Activated naive CD8-positive, alpha-beta T cell treated with anti-CD3 and anti-CD28 coated beads, Interleukin-2, amount 50 U/mL, for 24 hours (primary cell): ENCODE data around the gene RLN3.

Experiments used
- ATAC-seq: fragments of 150-1000 bp; cut with Tn5 transposase; one replicate; pipeline ENCODE4 v1.10.0; 2021
- DNase-seq: peaks from one replicate; pipeline ENCODE4 v3.0.0; 2021
- H3K27ac Mint-ChIP-seq: one replicate; pipeline ENCODE4 v1.8.0; 2021; ENCODE audit warnings: mild to moderate bottlenecking, mixed read lengths
- H3K27me3 Mint-ChIP-seq: one replicate; pipeline ENCODE4 v1.8.0; 2021; ENCODE audit warnings: mixed read lengths
- H3K36me3 Mint-ChIP-seq: one replicate; pipeline ENCODE4 v1.8.0; 2021; ENCODE audit warnings: low read depth, mixed read lengths
- H3K4me1 Mint-ChIP-seq: one replicate; pipeline ENCODE4 v1.8.0; 2021; ENCODE audit warnings: mixed read lengths
- H3K4me3 Mint-ChIP-seq: one replicate; pipeline ENCODE4 v1.8.0; 2021; ENCODE audit warnings: mild to moderate bottlenecking, moderate library complexity, mixed read lengths
- H3K9me3 Mint-ChIP-seq: one replicate; pipeline ENCODE4 v1.8.0; 2021; ENCODE audit warnings: mixed read lengths

Gene RLN3

GRCh38 chr19:14027856-14028450, at the start of gene RLN3:
Gene RLN3, plus strand, starts transcription at chr19:14028148. Its CDS starts 57 bp downstream, at chr19:14028205.
- ATAC-seq (no peak), DNase-seq (no peak)
- Mint-ChIP-seq H3K4me3 (no peak within 1 kb of the TSS), H3K27me3 (no peaks in the 10 kb centered on the region), H3K9me3 (no peaks in the 10 kb centered on the region), H3K4me1 (peaks cover 19% of the 10 kb centered on the region), H3K27ac (no peak within 1 kb of the TSS), H3K36me3 (peaks cover 1% of the 10 kb centered on the region)

GRCh38 chr19:13978351-13979243, 49.4 kb upstream of the RLN3 start:
- H3K4me3 Mint-ChIP-seq, result no peak overlapping the region
- H3K27ac Mint-ChIP-seq, result no peak overlapping the region
- H3K27me3 Mint-ChIP-seq, result no peaks in the 10 kb centered on the region
- H3K9me3 Mint-ChIP-seq, result no peaks in the 10 kb centered on the region
- peaks cover 25% of the 10 kb centered on the region for H3K4me1 Mint-ChIP-seq
- peaks cover 3% of the 10 kb centered on the region for H3K36me3 Mint-ChIP-seq
- DNase-seq (peak; percentile 59), ATAC-seq (peak; percentile 60)

DNA sequence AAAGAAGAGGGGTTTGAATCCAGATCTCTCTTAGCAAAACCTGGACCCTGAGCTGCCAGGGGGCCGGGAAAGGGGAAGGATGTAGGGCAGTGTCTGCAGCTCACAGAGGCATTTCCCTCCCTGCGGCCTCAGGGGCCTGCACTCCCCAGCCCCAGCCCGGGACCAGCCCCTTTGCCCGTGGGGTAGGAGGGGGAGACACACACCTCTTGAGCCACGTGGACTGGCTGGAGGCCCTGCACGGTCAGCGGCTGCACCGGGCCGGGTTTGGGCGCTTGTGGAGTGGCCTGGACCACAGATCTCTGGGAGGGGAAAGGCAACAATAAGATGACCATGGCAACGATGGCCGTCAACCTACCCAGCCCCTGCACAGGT, 48.7 kb upstream of the RLN3 start:
- no peak for DNase-seq
- Mint-ChIP-seq H3K4me1 (peaks cover 23% of the 10 kb centered on the region), H3K27ac (no peak overlapping the region), H3K36me3 (no peaks in the 10 kb centered on the region), H3K27me3 (no peaks in the 10 kb centered on the region), H3K9me3 (no peaks in the 10 kb centered on the region), H3K4me3 (no peak overlapping the region)
- no peak for ATAC-seq

GRCh38 chr19:13979686-13980085, 48.3 kb upstream of the RLN3 start:
- Mint-ChIP-seq H3K36me3 (no peaks in the 10 kb centered on the region), H3K27me3 (no peaks in the 10 kb centered on the region), H3K27ac (peak overlapping the region; percentile 49), H3K4me3 (no peak overlapping the region), H3K9me3 (no peaks in the 10 kb centered on the region), H3K4me1 (peaks cover 23% of the 10 kb centered on the region)
- DNase-seq (no peak), ATAC-seq (no peak)

- H3K4me3 Mint-ChIP-seq, result no peak overlapping the region
- DNase-seq (no peak), ATAC-seq (no peak)
- no peaks in the 10 kb centered on the region for H3K27me3 Mint-ChIP-seq
- no peaks in the 10 kb centered on the region for H3K9me3 Mint-ChIP-seq
- H3K4me1 Mint-ChIP-seq, result peaks cover 28% of the 10 kb centered on the region
- no peaks in the 10 kb centered on the region for H3K36me3 Mint-ChIP-seq
- no peak overlapping the region for H3K27ac Mint-ChIP-seq
Measured at GRCh38 chr19:13980340-13980739, 47.6 kb upstream of the RLN3 start.

DNA sequence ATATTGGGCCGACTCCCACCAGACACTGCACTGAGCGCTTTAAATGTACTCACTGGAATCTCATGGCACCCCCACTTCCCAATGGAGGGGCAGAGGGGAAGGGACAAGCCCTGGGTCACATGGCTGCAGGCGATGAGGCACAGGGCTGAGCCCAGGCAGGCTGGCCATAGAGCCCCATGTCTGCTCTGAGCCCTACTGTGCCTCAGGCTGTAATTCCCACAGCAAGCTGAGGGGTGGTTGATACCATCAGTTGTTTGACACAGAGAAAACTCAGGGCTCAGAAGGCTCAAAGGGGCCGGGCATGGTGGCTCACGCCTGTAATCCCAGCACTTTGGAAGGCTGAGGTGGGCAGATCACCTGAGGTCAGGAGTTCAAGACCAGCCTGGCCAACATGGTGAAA, 46.9 kb upstream of the RLN3 start:
- Mint-ChIP-seq H3K27me3 (no peaks in the 10 kb centered on the region), H3K27ac (no peak overlapping the region), H3K36me3 (no peaks in the 10 kb centered on the region), H3K4me1 (peaks cover 35% of the 10 kb centered on the region), H3K9me3 (no peaks in the 10 kb centered on the region), H3K4me3 (no peak overlapping the region)
- ATAC-seq, result no peak
- DNase-seq, result no peak

DNA sequence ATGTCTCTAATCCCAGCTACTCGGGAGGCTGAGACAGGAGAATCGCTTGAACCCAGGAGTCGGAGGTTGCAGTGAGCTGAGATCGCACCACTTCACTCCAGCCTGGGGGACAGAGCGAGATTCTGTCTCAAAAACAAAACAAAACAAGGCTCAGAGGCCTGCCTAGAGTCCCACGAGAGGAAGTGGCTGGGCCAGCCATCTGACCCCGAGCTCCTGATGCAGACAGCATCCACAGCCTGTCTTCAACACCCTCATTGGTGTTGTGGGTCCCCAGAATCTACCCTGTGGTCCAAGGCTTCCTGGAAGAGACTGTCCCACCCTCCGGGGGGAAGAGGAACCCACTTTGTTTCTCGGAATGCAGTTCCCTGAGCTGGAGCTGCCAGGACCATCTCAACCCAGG, 46.5 kb upstream of the RLN3 start:
- H3K9me3 Mint-ChIP-seq, result no peaks in the 10 kb centered on the region
- H3K4me3 Mint-ChIP-seq, result no peak overlapping the region
- DNase-seq (no peak), ATAC-seq (no peak)
- peaks cover 39% of the 10 kb centered on the region for H3K4me1 Mint-ChIP-seq
- H3K27me3 Mint-ChIP-seq, result no peaks in the 10 kb centered on the region
- H3K36me3 Mint-ChIP-seq, result no peaks in the 10 kb centered on the region
- H3K27ac Mint-ChIP-seq, result no peak overlapping the region

DNA sequence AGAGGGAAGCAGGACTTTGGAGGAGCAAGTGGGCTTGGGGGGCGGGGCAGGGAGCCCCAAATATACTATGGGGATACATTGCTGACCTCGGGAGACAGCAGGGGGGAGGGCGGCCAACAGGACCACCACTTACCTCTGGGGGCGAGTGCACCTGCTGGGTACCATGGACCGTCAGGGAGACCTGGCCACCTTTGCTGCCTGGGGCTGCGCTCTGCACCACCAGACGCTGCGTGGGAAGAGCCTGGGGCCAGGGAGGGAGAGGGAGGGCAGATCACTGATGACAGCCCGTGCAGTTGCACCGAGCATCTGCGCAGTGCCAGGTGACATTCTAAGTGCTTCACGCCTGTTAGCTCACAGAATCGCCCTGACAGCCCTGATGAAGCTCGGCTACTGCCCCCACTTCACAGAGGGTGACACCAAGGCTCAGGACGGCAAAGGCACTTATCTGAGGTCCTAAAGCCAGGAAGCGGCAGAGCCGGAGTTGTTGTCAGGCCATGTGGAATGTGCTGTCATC, 45.9 kb upstream of the RLN3 start:
- H3K27ac Mint-ChIP-seq, result no peak overlapping the region
- no peak for DNase-seq
- ATAC-seq, result no peak
- no peaks in the 10 kb centered on the region for H3K9me3 Mint-ChIP-seq
- H3K36me3 Mint-ChIP-seq, result no peaks in the 10 kb centered on the region
- peaks cover 45% of the 10 kb centered on the region for H3K4me1 Mint-ChIP-seq
- no peak overlapping the region for H3K4me3 Mint-ChIP-seq
- no peaks in the 10 kb centered on the region for H3K27me3 Mint-ChIP-seq

DNA sequence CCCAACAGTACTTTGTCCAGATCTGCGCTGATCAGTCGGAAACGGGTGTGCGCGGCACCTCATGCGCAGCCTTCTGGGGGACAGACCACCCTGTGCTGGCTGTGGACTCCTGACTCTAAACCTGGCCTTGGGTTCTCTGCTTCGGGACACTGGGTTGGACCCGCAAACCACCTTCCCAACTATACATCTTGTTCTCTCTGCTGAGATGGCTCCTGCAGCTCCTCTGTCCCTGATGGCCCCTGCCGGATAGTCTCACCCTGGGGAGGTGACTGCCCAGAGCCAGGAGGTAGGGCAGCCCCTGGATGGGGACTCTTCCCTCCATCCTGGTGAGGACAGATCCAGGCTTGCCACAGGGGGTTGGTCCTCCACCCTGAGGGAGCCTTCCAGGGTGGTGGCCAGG, 45.2 kb upstream of the RLN3 start:
- no peaks in the 10 kb centered on the region for H3K9me3 Mint-ChIP-seq
- ATAC-seq (no peak), DNase-seq (no peak)
- no peaks in the 10 kb centered on the region for H3K36me3 Mint-ChIP-seq
- no peaks in the 10 kb centered on the region for H3K27me3 Mint-ChIP-seq
- no peak overlapping the region for H3K4me3 Mint-ChIP-seq
- H3K27ac Mint-ChIP-seq, result no peak overlapping the region
- peaks cover 52% of the 10 kb centered on the region for H3K4me1 Mint-ChIP-seq

DNA sequence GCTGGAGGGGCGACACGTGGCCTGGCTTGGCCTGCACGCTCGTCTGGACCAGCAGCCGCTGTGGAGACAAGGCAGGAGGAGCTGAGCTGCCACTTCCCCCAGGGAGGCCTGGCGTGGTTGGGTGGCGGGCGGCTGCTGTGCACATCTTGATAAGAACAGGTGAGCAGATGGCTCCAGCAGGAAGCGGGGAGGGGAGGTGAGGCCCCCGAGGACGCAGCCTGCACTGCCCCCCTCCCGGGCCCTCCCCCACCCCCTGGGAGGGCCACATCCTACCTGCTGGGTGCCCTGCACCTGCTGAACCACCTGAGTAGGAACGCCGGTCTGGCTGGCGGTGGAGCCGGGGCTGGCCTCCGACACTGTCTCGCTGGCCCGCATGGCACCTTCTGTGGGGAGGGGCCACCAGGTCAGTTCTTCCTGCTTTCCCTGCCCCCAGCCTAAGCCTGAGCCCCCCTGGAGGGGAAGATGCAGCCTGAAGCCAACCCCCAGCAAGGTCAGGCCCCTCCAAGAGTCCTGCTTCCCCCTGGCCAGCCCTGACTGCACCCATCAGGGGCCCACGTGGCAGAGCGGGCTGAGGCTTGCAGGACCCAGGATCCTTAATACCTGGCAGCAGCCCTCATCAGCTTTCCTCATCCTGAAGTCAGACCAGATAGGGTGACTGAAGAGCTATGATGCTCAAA, 44.6 kb upstream of the RLN3 start:
- no peaks in the 10 kb centered on the region for H3K27me3 Mint-ChIP-seq
- H3K4me3 Mint-ChIP-seq, result no peak overlapping the region
- peaks cover 54% of the 10 kb centered on the region for H3K4me1 Mint-ChIP-seq
- DNase-seq, result peak; percentile 22
- H3K36me3 Mint-ChIP-seq, result no peaks in the 10 kb centered on the region
- H3K27ac Mint-ChIP-seq, result no peak overlapping the region
- no peaks in the 10 kb centered on the region for H3K9me3 Mint-ChIP-seq
- ATAC-seq, result no peak

- ATAC-seq, result no peak
- Mint-ChIP-seq H3K9me3 (no peaks in the 10 kb centered on the region), H3K4me3 (no peak overlapping the region), H3K4me1 (peaks cover 59% of the 10 kb centered on the region), H3K27me3 (no peaks in the 10 kb centered on the region), H3K27ac (no peak overlapping the region), H3K36me3 (peaks cover 6% of the 10 kb centered on the region)
- DNase-seq, result no peak
Measured at GRCh38 chr19:13984186-13984585, 43.8 kb upstream of the RLN3 start.

DNA sequence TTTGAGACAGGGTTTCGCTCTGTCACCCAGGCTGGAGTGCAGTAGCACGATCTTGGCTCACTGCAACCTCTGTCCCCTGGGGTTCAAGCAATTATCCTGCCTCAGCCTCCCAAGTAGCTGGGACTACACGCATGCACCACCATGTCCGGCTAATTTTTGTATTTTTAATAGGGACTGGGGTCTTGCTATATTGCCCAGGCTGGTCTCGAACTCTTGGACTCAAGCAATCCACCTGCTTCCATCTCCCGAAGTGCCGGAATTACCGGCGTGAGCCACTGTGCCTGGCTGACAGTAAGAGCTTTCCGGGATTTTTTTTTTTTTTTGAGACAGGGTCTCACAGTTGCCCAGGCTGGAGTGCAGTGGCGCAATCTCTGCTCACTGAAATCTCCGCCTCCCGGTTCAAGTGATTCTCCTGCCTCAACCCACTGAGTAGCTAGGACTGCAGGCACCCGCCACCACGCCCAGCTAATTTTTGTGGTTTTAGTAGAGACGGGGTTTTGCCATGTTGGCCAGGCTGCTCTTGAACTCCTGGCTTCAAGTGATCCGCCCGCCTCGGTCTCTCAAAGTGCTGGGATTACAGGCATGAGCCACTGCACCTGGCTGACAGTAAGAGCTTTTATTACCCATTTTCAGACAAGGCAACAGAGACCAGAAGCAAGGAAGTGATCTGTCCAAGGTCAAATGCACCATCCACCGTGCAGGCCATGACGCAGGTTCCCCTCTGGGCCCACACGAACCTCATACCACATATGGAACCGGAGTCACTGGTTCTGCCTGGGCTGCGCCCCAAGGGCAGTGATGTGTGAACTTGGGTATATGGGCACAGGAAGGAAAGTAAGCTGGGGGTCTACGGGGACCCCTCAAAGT, 42.8 kb upstream of the RLN3 start:
- Mint-ChIP-seq H3K36me3 (peaks cover 13% of the 10 kb centered on the region), H3K4me3 (peak overlapping the region; percentile 32), H3K4me1 (peaks cover 61% of the 10 kb centered on the region), H3K27me3 (no peaks in the 10 kb centered on the region), H3K27ac (peak overlapping the region; percentile 94), H3K9me3 (no peaks in the 10 kb centered on the region)
- DNase-seq (no peak), ATAC-seq (no peak)

GRCh38 chr19:13985771-13986347, 42.1 kb upstream of the RLN3 start:
- Mint-ChIP-seq H3K4me3 (peak overlapping the region; percentile 32), H3K27me3 (no peaks in the 10 kb centered on the region), H3K9me3 (no peaks in the 10 kb centered on the region), H3K27ac (peak overlapping the region; percentile 94), H3K4me1 (peaks cover 62% of the 10 kb centered on the region), H3K36me3 (peaks cover 13% of the 10 kb centered on the region)
- DNase-seq (peak; percentile 26), ATAC-seq (peak; percentile 6)
